Neutrophil (primary cell): ENCODE measurements around the gene FABP7.

Experiments used
- H3K27ac ChIP-seq: fragments of 200-600 bp; sonication (generic); 2 replicates; pipeline ENCODE4 v1.5.1; 2016; ENCODE audit warnings: mild to moderate bottlenecking, moderate library complexity
- H3K27me3 ChIP-seq: fragments of 200-600 bp; sonication (generic); 2 replicates; pipeline ENCODE4 v1.6.0; 2016; ENCODE audit warnings: mild to moderate bottlenecking
- H3K36me3 ChIP-seq: fragments of 200-600 bp; sonication (generic); 2 replicates; pipeline ENCODE4 v1.5.1; 2017
- H3K4me1 ChIP-seq, 2 experiments: fragments of 200-600 bp in 1 of 2; sonication (generic) in 1 of 2; 1 replicate in 1 of 2; 2 replicates in 1 of 2; pipeline versions ENCODE4 v1.5.1 to v1.6.1; 2013 to 2016; ENCODE audit warnings: low read depth in 1 of 2, low read length in 1 of 2, mild to moderate bottlenecking in 1 of 2, moderate library complexity in 1 of 2; ENCODE audit not compliant: control insufficient read depth in 1 of 2, insufficient read depth in 1 of 2
- H3K4me3 ChIP-seq, 2 experiments: fragments of 200-600 bp in 1 of 2; sonication (generic) in 1 of 2; 1 replicate in 1 of 2; 2 replicates in 1 of 2; pipeline ENCODE4 v1.5.1; 2013 to 2016; ENCODE audit warnings: low read depth in 1 of 2, low read length in 1 of 2, mild to moderate bottlenecking in 1 of 2, moderate library complexity in 1 of 2
- H3K9me3 ChIP-seq: fragments of 200-600 bp; sonication (generic); 2 replicates; pipeline ENCODE4 v1.5.1; 2016
- CTCF ChIP-seq: fragments of 200-600 bp; sonication (generic); IDR thresholded peaks from 2 replicates; pipeline ENCODE4 v1.5.1; 2016; ENCODE audit warnings: antibody characterized with exemption

Gene FABP7

GRCh38 chr6:122753000-122753687, 26.4 kb upstream of the FABP7 start:
- Histone ChIP-seq H3K4me3 (no peak overlapping the region), H3K9me3 (no peaks in the 10 kb centered on the region), H3K27ac (no peak overlapping the region), H3K4me1 (peaks cover 35 to 56% of the 10 kb centered on the region in 2 experiments), H3K27me3 (no peaks in the 10 kb centered on the region), H3K36me3 (no peaks in the 10 kb centered on the region)
- no peak for TF ChIP-seq CTCF

- no peaks in the 10 kb centered on the region for H3K27me3 ChIP-seq
- TF ChIP-seq CTCF: no peak
- H3K4me3 ChIP-seq: no peak overlapping the region
- H3K36me3 ChIP-seq: no peaks in the 10 kb centered on the region
- peaks cover 40 to 61% of the 10 kb centered on the region in 2 experiments for H3K4me1 ChIP-seq
- no peak overlapping the region for H3K27ac ChIP-seq
- H3K9me3 ChIP-seq: no peaks in the 10 kb centered on the region
Measured at GRCh38 chr6:122753688-122754056, 25.8 kb upstream of the FABP7 start.

GRCh38 chr6:122754191-122754731, 25.3 kb upstream of the FABP7 start:
- H3K27ac ChIP-seq: no peak overlapping the region

GRCh38 chr6:122755901-122756300, 23.6 kb upstream of the FABP7 start:
- Histone ChIP-seq H3K4me1 (peaks cover 38 to 50% of the 10 kb centered on the region in 2 experiments), H3K27me3 (no peaks in the 10 kb centered on the region), H3K9me3 (no peaks in the 10 kb centered on the region), H3K36me3 (no peaks in the 10 kb centered on the region), H3K4me3 (no peak overlapping the region), H3K27ac (no peak overlapping the region)
- TF ChIP-seq CTCF: no peak

More at GRCh38 chr6:122754191-122754731, 25.3 kb upstream of the FABP7 start:
- no peaks in the 10 kb centered on the region for H3K9me3 ChIP-seq
- TF ChIP-seq CTCF: no peak
- H3K27me3 ChIP-seq: no peaks in the 10 kb centered on the region
- no peak overlapping the region for H3K4me3 ChIP-seq
- peaks cover 44 to 61% of the 10 kb centered on the region in 2 experiments for H3K4me1 ChIP-seq
- no peaks in the 10 kb centered on the region for H3K36me3 ChIP-seq

- no peaks in the 10 kb centered on the region for H3K36me3 ChIP-seq
- H3K4me3 ChIP-seq: no peak overlapping the region
- peak overlapping the region; percentile 26 for H3K27ac ChIP-seq
- H3K27me3 ChIP-seq: no peaks in the 10 kb centered on the region
- H3K9me3 ChIP-seq: no peaks in the 10 kb centered on the region
- peaks cover 19 to 25% of the 10 kb centered on the region in 2 experiments for H3K4me1 ChIP-seq
- no peak for TF ChIP-seq CTCF
Measured at GRCh38 chr6:122758927-122759334, 20.6 kb upstream of the FABP7 start.
